ENCODE results near the gene BAG5.

DNA sequence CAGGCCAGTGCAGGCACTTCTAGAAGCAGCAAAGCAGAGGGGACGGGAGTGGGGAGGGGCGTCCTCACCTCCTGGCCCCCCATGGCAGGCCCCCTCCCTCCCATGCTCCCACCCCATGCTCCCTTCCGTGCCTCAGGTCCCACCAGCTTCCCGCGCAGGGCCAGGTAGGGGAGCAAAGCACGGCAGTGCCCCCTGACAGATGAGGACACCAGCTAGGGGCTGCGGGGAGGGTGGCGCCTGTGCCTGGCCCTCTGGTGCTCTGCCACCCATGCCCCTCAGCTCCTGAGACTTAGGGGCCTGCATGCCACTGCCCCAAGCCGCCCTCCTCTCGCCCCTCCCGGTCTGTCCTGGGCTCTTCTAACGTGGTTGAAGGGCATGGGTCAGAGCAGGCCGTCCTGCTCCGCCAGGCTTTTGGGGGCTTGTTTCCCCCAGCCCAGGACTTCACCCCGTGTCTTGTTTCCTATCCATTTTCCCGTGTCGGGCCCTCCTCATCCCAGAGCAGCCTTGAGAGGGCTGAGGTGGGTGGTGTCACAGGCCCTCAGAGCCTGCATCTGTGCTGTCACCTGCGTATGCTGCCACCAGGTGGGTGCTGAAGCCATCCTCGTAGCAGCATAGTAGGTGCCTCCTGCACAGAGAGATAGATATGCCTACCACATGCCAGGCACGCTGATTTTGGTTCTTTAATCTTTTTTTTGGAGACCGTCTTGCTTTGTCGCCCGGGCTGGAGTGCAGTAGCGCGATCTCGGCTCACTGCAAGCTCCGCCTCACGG, 23.2 kb downstream of the BAG5 start:
- TF ChIP-seq POLR2A (IDR thresholded peaks at IDR 0.05; ENCODE audit: low read length) (no peak), GATA1 (IDR thresholded peaks at IDR 0.05; ENCODE audit: low read depth, low read length) (no peak)

All from erythroblast (primary cell).